ENCODE measurements around the gene FGF2.

FGF2 gene

GRCh38 chr4:122946142-122946541, 119.5 kb downstream of the FGF2 start:
- DNase-seq, result no peak
